ENCODE measurements around the gene MYCN. TPM values are rescaled to one million over a fixed set of nuclear protein-coding genes. Genes with fewer than 3 reads are reported as not detected.

The MYCN gene
- total and polyA plus RNA-seq, 2 of the 13 experiments (the other 11 are each of a cell fraction or from before 2014, with no cell fraction given) = not detected

DNA sequence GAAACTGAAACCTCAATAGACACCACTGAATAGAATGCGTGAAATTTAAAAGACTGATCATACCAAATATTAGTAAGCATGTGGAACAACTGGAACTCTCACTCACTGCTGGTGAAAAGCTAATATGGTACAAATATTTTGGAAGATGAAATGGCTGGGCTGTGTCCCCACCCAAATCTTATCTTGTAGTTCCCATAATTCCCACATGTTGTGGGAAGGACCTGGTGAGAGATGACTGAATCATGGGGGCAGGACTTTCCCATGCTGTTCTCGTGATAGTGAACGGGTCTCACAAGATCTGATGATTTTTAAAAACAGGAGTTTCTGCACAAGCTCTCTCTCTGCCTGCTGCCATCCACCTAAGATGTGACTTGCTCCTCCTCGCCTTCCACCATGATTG lies 32.0 kb upstream of the MYCN start:
- Histone ChIP-seq H3K4me1 (ENCODE audit: insufficient read depth, low read length) (no peaks in the 10 kb centered on the region), H3K9me3 (ENCODE audit: low read length) (no peaks in the 10 kb centered on the region), H3K27ac (ENCODE audit: extremely low read length, insufficient read depth, low read length) (no peak overlapping the region), H3K4me3 (replicated peaks in 1 of 3; ENCODE audit: insufficient read depth in 1 of 3, low read depth in 2 of 3, low read length in 3 of 3) (no peak overlapping the region), H3K79me2 (ENCODE audit: insufficient read depth, low read length) (no peaks in the 10 kb centered on the region), H3K27me3 (ENCODE audit: control insufficient read depth in 1 of 2, insufficient read depth in 2 of 2, low read length in 2 of 2) (0 out of 5 replicates have a peak, but pooled peaks cover 0 to 4% of the 10 kb centered on the region in 2 experiments), H3K4me2 (ENCODE audit: low read depth, low read length) (no peak overlapping the region), H3K9ac (ENCODE audit: insufficient read depth, low read depth, low read length) (no peak overlapping the region), H2AFZ (ENCODE audit: low read length) (no peak overlapping the region), H3K36me3 (replicated peaks in 1 of 2; ENCODE audit: control insufficient read depth in 1 of 2, insufficient read depth in 2 of 2, low read length in 2 of 2) (no peaks in the 10 kb centered on the region), H4K20me1 (ENCODE audit: insufficient read depth, low read length) (no peaks in the 10 kb centered on the region)
- WGBS (ENCODE audit: low lambda C conversion rate) = 47% methylated on average over 4 of the region's 4 CpGs
- FAIRE-seq = no peak
- intact Hi-C loops (cut with micrococcal nuclease; ENCODE audit: unreplicated experiment) (no loop called here), in situ Hi-C loops (cut with HindIII; ENCODE audit: extremely low pct_ligation_motif_present, low pct_unique_long_range_greater_than_20kb) (no loop called here)
- DNase-seq (ENCODE audit: low spot score) = no peak
- no TSS peak for BruUV-seq (replicated peaks)
- ATAC-seq = no peak
- TF ChIP-seq, protein P1, sequence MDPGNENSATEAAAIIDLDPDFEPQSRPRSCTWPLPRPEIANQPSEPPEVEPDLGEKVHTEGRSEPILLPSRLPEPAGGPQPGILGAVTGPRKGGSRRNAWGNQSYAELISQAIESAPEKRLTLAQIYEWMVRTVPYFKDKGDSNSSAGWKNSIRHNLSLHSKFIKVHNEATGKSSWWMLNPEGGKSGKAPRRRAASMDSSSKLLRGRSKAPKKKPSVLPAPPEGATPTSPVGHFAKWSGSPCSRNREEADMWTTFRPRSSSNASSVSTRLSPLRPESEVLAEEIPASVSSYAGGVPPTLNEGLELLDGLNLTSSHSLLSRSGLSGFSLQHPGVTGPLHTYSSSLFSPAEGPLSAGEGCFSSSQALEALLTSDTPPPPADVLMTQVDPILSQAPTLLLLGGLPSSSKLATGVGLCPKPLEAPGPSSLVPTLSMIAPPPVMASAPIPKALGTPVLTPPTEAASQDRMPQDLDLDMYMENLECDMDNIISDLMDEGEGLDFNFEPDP (CRISPR knock-in tag; conservative IDR thresholded peaks at IDR 0.05) = no peak
- TF ChIP-seq TBX2 (CRISPR knock-in tag; IDR thresholded peaks at IDR 0.05; ENCODE audit: borderline replicate concordance) (no peak), ZNF670 (CRISPR knock-in tag; IDR thresholded peaks at IDR 0.05; ENCODE audit: borderline replicate concordance) (no peak), NONO (IDR thresholded peaks at IDR 0.05) (no peak), NONO (CRISPR knock-in tag; conservative IDR thresholded peaks at IDR 0.05) (no peak), HMGA1 (CRISPR knock-in tag; conservative IDR thresholded peaks at IDR 0.05) (no peak), ZNF329 (CRISPR knock-in tag; IDR thresholded peaks at IDR 0.05; ENCODE audit: low read depth) (no peak), ZNF761 (CRISPR knock-in tag; conservative IDR thresholded peaks at IDR 0.05) (no peak), ZNF781 (CRISPR knock-in tag; IDR thresholded peaks at IDR 0.05; ENCODE audit: borderline replicate concordance, not compliant biosample characterization) (no peak), FOXM1 (CRISPR knock-in tag; IDR thresholded peaks at IDR 0.05) (no peak), SP4 (CRISPR knock-in tag; IDR thresholded peaks at IDR 0.05) (no peak)
- TF ChIP-seq, protein P2, sequence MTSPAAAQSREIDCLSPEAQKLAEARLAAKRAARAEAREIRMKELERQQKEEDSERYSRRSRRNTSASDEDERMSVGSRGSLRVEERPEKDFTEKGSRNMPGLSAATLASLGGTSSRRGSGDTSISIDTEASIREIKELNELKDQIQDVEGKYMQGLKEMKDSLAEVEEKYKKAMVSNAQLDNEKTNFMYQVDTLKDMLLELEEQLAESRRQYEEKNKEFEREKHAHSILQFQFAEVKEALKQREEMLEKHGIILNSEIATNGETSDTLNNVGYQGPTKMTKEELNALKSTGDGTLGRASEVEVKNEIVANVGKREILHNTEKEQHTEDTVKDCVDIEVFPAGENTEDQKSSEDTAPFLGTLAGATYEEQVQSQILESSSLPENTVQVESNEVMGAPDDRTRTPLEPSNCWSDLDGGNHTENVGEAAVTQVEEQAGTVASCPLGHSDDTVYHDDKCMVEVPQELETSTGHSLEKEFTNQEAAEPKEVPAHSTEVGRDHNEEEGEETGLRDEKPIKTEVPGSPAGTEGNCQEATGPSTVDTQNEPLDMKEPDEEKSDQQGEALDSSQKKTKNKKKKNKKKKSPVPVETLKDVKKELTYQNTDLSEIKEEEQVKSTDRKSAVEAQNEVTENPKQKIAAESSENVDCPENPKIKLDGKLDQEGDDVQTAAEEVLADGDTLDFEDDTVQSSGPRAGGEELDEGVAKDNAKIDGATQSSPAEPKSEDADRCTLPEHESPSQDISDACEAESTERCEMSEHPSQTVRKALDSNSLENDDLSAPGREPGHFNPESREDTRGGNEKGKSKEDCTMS (CRISPR knock-in tag; conservative IDR thresholded peaks at IDR 0.05) = no peak
- TF ChIP-seq, protein P3, sequence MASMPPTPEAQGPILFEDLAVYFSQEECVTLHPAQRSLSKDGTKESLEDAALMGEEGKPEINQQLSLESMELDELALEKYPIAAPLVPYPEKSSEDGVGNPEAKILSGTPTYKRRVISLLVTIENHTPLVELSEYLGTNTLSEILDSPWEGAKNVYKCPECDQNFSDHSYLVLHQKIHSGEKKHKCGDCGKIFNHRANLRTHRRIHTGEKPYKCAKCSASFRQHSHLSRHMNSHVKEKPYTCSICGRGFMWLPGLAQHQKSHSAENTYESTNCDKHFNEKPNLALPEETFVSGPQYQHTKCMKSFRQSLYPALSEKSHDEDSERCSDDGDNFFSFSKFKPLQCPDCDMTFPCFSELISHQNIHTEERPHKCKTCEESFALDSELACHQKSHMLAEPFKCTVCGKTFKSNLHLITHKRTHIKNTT (CRISPR knock-in tag; IDR thresholded peaks at IDR 0.05) = no peak
- CTCF ChIA-PET (ENCODE audit: low intra/inter-chr PET ratio, low total read pairs) = no interaction called here
- POLR2A ChIA-PET = no interaction called here

All from HepG2 (cell line).